B cell (primary cell): ENCODE measurements around the gene ADAR. TPM values are rescaled to one million over a fixed set of nuclear protein-coding genes. Genes with fewer than 3 reads are reported as not detected.

Source experiments
- ATAC-seq: fragments of 200-7000 bp; cut with Tn5 transposase; one replicate; pipeline ENCODE4 v1.10.0; 2021; ENCODE audit warnings: low read depth, mild to moderate bottlenecking, moderate number of reproducible peaks, moderate library complexity
- CTCF ChIA-PET: fragments of 350-600 bp; sonication (Branson Sonifier 250); formaldehyde crosslinking; loops from one replicate; lab custom pipeline; 2021; ENCODE audit warnings: antibody characterized with exemption, inconsistent platforms; lab: Charles Lee
- POLR2A ChIA-PET: fragments of 350-600 bp; sonication (Branson Sonifier 250); formaldehyde crosslinking; loops from one replicate; lab custom pipeline; 2021; ENCODE audit warnings: antibody characterized with exemption; lab: Charles Lee
- DNase-seq: peaks from one replicate; pipeline ENCODE4 v3.0.0; 2013
- H2AFZ ChIP-seq: 2 replicates; pipeline ENCODE4 v1.6.1; 2012; ENCODE audit warnings: mild to moderate bottlenecking, low read depth, low read length; ENCODE audit not compliant: insufficient read depth, poor library complexity, severe bottlenecking
- H3K27ac ChIP-seq, 2 donors: 1 replicate in 1 of 2; 2 replicates in 1 of 2; pipeline ENCODE4 v1.5.1; 2012 to 2013; ENCODE audit warnings: low read length in 2 of 2, mild to moderate bottlenecking in 2 of 2, moderate library complexity in 1 of 2
- H3K27me3 ChIP-seq, 4 experiments: fragments of 200-600 bp in 1 of 4; sonication (generic) in 1 of 4; replicated peaks in 1 of 4; 1 replicate in 2 of 4; 2 replicates in 2 of 4; pipeline versions ENCODE4 v1.6.1 to v1.7.0; 2013 to 2016; ENCODE audit warnings: low read length in 3 of 4, mild to moderate bottlenecking in 2 of 4, mixed read lengths in 1 of 4, moderate library complexity in 1 of 4; ENCODE audit not compliant: insufficient read depth in 4 of 4, control insufficient read depth in 3 of 4; ENCODE audit errors: control extremely low read depth in 1 of 4
- H3K36me3 ChIP-seq, 2 experiments: replicated peaks in 1 of 2; 1 replicate in 1 of 2; 2 replicates in 1 of 2; pipeline versions ENCODE4 v1.6.1 to v1.7.1; 2013; ENCODE audit warnings: low read length in 1 of 2; ENCODE audit not compliant: insufficient read depth in 2 of 2, control insufficient read depth in 1 of 2; ENCODE audit errors: control extremely low read depth in 1 of 2, extremely low read depth in 1 of 2
- H3K4me1 ChIP-seq, 2 donors: fragments of 200-600 bp in 1 of 2; sonication (generic) in 1 of 2; 1 replicate in 1 of 2; 2 replicates in 1 of 2; pipeline versions ENCODE4 v1.5.1 to v1.6.1; 2013 to 2017; ENCODE audit warnings: low read length in 2 of 2; ENCODE audit not compliant: control insufficient read depth in 2 of 2, insufficient read depth in 2 of 2
- H3K4me2 ChIP-seq: replicated peaks from 2 replicates; pipeline ENCODE3; 2012; ENCODE audit warnings: mild to moderate bottlenecking, low read depth, low read length; ENCODE audit not compliant: poor library complexity, severe bottlenecking
- H3K4me3 ChIP-seq, 5 experiments: fragments of 200-600 bp in 1 of 5; sonication (generic) in 1 of 5; 1 replicate in 3 of 5; 2 replicates in 2 of 5; pipeline versions ENCODE4 v1.5.1 to v1.7.0; 2011 to 2016; ENCODE audit warnings: low read length in 4 of 5, mild to moderate bottlenecking in 4 of 5, low read depth in 2 of 5, control low read depth in 1 of 5, moderate library complexity in 1 of 5; ENCODE audit not compliant: insufficient read depth in 1 of 5; ENCODE audit errors: control extremely low read depth in 1 of 5, extremely low read depth in 1 of 5
- H3K79me2 ChIP-seq: fragments of 200-600 bp; sonication (generic); one replicate; pipeline ENCODE4 v1.6.0; 2016; ENCODE audit warnings: low read length; ENCODE audit not compliant: control insufficient read depth, insufficient read depth
- H3K9ac ChIP-seq: fragments of 200-600 bp; sonication (generic); 2 replicates; pipeline ENCODE4 v1.6.1; 2017; ENCODE audit warnings: mild to moderate bottlenecking, low read length, moderate library complexity
- H3K9me3 ChIP-seq, 3 donors: one replicate each; pipeline versions ENCODE4 v1.6.1 to v1.7.1; 2013; ENCODE audit warnings: low read length in 2 of 3; ENCODE audit not compliant: control insufficient read depth in 2 of 3, insufficient read depth in 1 of 3; ENCODE audit errors: control extremely low read depth in 1 of 3
- H4K20me1 ChIP-seq: 2 replicates; pipeline ENCODE4 v1.6.0; 2012; ENCODE audit warnings: mild to moderate bottlenecking, low read length; ENCODE audit not compliant: insufficient read depth, control insufficient read depth, poor library complexity, severe bottlenecking
- H3K27ac Mint-ChIP-seq: one replicate; pipeline ENCODE4 v1.8.0; 2021; ENCODE audit warnings: mixed read lengths
- H3K27me3 Mint-ChIP-seq: one replicate; pipeline ENCODE4 v1.8.0; 2021; ENCODE audit warnings: mixed read lengths
- H3K4me1 Mint-ChIP-seq: one replicate; pipeline ENCODE4 v1.8.0; 2021; ENCODE audit warnings: mixed read lengths
- H3K4me3 Mint-ChIP-seq: one replicate; pipeline ENCODE4 v1.8.0; 2021; ENCODE audit warnings: mixed read lengths
- H3K9me3 Mint-ChIP-seq: one replicate; pipeline ENCODE4 v1.8.0; 2022; ENCODE audit warnings: mixed read lengths; ENCODE audit not compliant: insufficient read depth
- EZH2 ChIP-seq: IDR thresholded peaks from 2 replicates; pipeline ENCODE4 v1.6.1; 2012; ENCODE audit warnings: borderline replicate concordance, low read depth, mild to moderate bottlenecking, moderate library complexity, low read length; ENCODE audit not compliant: insufficient read depth, poor library complexity, severe bottlenecking
- WGBS: methylation state at CpG from one replicate; pipeline ENCODE4 v1.1.5; 2013; ENCODE audit warnings: missing lambda C conversion rate; ENCODE audit not compliant: insufficient coverage; 5-methylcytosine and 5-hydroxymethylcytosine counted together
- intact Hi-C: fragments of 100-400 bp; cut with micrococcal nuclease; formaldehyde crosslinking; loops from one replicate; pipeline ENCODE4 v1.10.0; 2022
- polyA plus RNA-seq: library from polyadenylated mRNA; depleted of rRNA; stranded (reverse); fragments of >200 nt; gene quantifications from 2 replicates; pipeline ENCODE4 v1.2.3, GENCODE V29; 2012
- total RNA-seq, 2 donors: library from RNA; stranded (reverse); fragments of 120-200 nt in 1 of 2; gene quantifications; 1 replicate in 1 of 2; 2 replicates in 1 of 2; pipeline versions ENCODE4 v1.2.3 to v1.2.4, GENCODE V29; 2013 to 2022
- TF ChIP-seq, protein P1 (sequence below): fragments of 200-600 bp; IDR thresholded peaks from one replicate; pipeline ENCODE4 v1.8.0; 2022; ENCODE audit warnings: antibody characterized with exemption, mild to moderate bottlenecking

ADAR gene
- total and polyA plus RNA-seq, 2 donors (not counting 1 experiment from before 2014, with no cell fraction given): 64.9 to 241 TPM

DNA sequence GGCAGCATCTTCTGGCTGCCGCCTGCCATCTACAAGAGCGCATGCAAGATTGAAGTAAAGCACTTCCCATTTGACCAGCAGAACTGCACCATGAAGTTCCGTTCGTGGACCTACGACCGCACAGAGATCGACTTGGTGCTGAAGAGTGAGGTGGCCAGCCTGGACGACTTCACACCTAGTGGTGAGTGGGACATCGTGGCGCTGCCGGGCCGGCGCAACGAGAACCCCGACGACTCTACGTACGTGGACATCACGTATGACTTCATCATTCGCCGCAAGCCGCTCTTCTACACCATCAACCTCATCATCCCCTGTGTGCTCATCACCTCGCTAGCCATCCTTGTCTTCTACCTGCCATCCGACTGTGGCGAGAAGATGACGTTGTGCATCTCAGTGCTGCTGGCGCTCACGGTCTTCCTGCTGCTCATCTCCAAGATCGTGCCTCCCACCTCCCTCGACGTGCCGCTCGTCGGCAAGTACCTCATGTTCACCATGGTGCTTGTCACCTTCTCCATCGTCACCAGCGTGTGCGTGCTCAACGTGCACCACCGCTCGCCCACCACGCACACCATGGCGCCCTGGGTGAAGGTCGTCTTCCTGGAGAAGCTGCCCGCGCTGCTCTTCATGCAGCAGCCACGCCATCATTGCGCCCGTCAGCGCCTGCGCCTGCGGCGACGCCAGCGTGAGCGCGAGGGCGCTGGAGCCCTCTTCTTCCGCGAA, 36.6 kb downstream of the ADAR start:
- intact Hi-C loops: no loop called here
- Mint-ChIP-seq H3K4me1 (peaks cover 5% of the 10 kb centered on the region), H3K4me3 (no peak overlapping the region), H3K9me3 (no peaks in the 10 kb centered on the region), H3K27ac (no peak overlapping the region), H3K27me3 (peaks cover 43% of the 10 kb centered on the region)
- Histone ChIP-seq H3K9ac (no peak overlapping the region), H3K79me2 (no peaks in the 10 kb centered on the region), H3K4me3 (no peak overlapping the region), H3K27me3 (peaks cover 0 to 36% (median 17%) of the 10 kb centered on the region in 4 experiments), H3K4me1 (peaks cover 8 to 10% of the 10 kb centered on the region in 2 donors), H2AFZ (no peak overlapping the region), H3K4me2 (no peak overlapping the region), H3K36me3 (no peaks in the 10 kb centered on the region), H3K9me3 (peaks cover 0 to 16% (median 0%) of the 10 kb centered on the region in 3 donors), H3K27ac (no peak overlapping the region), H4K20me1 (no peaks in the 10 kb centered on the region)
- TF ChIP-seq EZH2: no peak
- TF ChIP-seq, protein P1, sequence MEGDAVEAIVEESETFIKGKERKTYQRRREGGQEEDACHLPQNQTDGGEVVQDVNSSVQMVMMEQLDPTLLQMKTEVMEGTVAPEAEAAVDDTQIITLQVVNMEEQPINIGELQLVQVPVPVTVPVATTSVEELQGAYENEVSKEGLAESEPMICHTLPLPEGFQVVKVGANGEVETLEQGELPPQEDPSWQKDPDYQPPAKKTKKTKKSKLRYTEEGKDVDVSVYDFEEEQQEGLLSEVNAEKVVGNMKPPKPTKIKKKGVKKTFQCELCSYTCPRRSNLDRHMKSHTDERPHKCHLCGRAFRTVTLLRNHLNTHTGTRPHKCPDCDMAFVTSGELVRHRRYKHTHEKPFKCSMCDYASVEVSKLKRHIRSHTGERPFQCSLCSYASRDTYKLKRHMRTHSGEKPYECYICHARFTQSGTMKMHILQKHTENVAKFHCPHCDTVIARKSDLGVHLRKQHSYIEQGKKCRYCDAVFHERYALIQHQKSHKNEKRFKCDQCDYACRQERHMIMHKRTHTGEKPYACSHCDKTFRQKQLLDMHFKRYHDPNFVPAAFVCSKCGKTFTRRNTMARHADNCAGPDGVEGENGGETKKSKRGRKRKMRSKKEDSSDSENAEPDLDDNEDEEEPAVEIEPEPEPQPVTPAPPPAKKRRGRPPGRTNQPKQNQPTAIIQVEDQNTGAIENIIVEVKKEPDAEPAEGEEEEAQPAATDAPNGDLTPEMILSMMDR: no peak
- DNase-seq (no peak), ATAC-seq (no peak)
- POLR2A ChIA-PET: no interaction called here
- 97% methylated on average over 48 of the region's 59 CpGs for WGBS
- CTCF ChIA-PET: no interaction called here

DNA sequence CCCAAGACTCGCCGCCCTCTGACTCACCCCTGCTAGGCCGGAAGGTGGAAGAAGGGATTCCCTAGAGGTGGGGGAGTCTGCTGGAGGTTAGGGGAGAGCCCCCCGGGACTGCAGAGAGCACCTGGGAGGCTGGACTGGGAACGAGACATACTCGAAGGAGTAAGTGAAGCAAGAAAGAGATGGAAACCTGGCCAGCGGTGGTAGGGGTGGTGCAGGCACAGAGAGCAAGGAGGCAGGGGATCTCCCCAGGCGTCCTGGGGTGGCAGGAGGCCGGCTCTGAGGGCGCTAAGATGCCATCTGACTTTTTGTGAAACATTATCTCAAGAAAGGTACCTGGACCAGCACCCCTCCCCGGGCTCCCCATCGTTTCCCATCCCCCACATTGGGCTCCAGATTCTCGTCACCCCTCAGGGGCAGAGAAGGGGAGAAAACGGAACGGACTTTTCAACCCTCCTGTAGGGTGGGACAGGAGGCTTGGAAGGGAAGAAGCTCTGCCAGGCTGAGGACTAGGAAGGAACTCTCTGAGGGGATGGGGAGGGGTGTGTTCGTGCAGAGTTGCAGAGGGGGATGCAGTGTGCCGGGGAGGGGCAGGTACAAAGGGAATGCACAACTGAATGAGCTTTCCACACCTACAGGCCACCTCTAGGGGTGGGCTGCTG, 39.7 kb downstream of the ADAR start:
- Histone ChIP-seq H3K36me3 (no peaks in the 10 kb centered on the region), H3K79me2 (no peaks in the 10 kb centered on the region), H3K4me3 (no peak overlapping the region), H3K9me3 (peaks cover 0 to 16% (median 0%) of the 10 kb centered on the region in 3 donors), H3K4me2 (peak overlapping the region; percentile 58), H4K20me1 (no peaks in the 10 kb centered on the region), H3K27ac (no peak overlapping the region), H2AFZ (no peak overlapping the region), H3K4me1 (peaks cover 8 to 10% of the 10 kb centered on the region in 2 donors), H3K27me3 (peaks cover 0 to 47% (median 20%) of the 10 kb centered on the region in 4 experiments), H3K9ac (peak overlapping the region; percentile 10)
- H3K9me3 Mint-ChIP-seq: no peaks in the 10 kb centered on the region
- ATAC-seq: no peak
- H3K4me1 Mint-ChIP-seq: peaks cover 5% of the 10 kb centered on the region
- TF ChIP-seq, protein P1: no peak
- TF ChIP-seq EZH2: no peak
- 24% methylated on average over 8 of the region's 17 CpGs for WGBS
- POLR2A ChIA-PET: interaction anchor here (0.5 kb wide), 1 partner anchor 317 kb away, joined by 3 read pairs; no protein-coding TSS in a partner anchor
- CTCF ChIA-PET: interaction anchor here (1.0 to 1.5 kb wide), 4 partner anchors 9 to 493 kb away, joined by 3 to 5 read pairs (median 4); no protein-coding TSS in a partner anchor
- intact Hi-C loops: no loop called here
- no peak overlapping the region for H3K4me3 Mint-ChIP-seq
- DNase-seq: no peak
- peaks cover 53% of the 10 kb centered on the region for H3K27me3 Mint-ChIP-seq
- no peak overlapping the region for H3K27ac Mint-ChIP-seq
